Medulla oblongata (tissue), 1 donor: ENCODE data around the gene STARD3.

Experiments used
- DNase-seq: peaks from one replicate; pipeline ENCODE4 v3.0.0-alpha.2; 2015; ENCODE audit errors: extremely low spot score

The STARD3 gene

GRCh38 chr17:39638317-39638716, 1.4 kb downstream of the STARD3 start:
- no peak for DNase-seq

GRCh38 chr17:39639043-39639442, 2.1 kb downstream of the STARD3 start:
- no peak for DNase-seq

GRCh38 chr17:39639566-39640458, 2.9 kb downstream of the STARD3 start:
- no peak for DNase-seq

GRCh38 chr17:39640591-39641031, 3.7 kb downstream of the STARD3 start:
- no peak for DNase-seq

- DNase-seq, result no peak
These were observed 4.2 kb downstream of the STARD3 start for GRCh38 chr17:39641097-39641496.

GRCh38 chr17:39641883-39642282, 4.9 kb downstream of the STARD3 start:
- no peak for DNase-seq

GRCh38 chr17:39642291-39643074, 5.5 kb downstream of the STARD3 start:
- DNase-seq, result no peak

GRCh38 chr17:39643271-39643670, 6.3 kb downstream of the STARD3 start:
- DNase-seq, result no peak

GRCh38 chr17:39647256-39647655, 10.3 kb downstream of the STARD3 start:
- no peak for DNase-seq

- DNase-seq, result no peak
These were observed 11.8 kb downstream of the STARD3 start for GRCh38 chr17:39648616-39649366.

- no peak for DNase-seq
These were observed 13.2 kb downstream of the STARD3 start for GRCh38 chr17:39650121-39650579.

GRCh38 chr17:39651923-39652586, 15.1 kb downstream of the STARD3 start:
- no peak for DNase-seq

GRCh38 chr17:39652587-39653315, 15.8 kb downstream of the STARD3 start:
- peak; percentile 89 for DNase-seq

- no peak for DNase-seq
These were observed 16.3 kb downstream of the STARD3 start for GRCh38 chr17:39653316-39653661.

- DNase-seq, result peak; percentile 84
These were observed 16.9 kb downstream of the STARD3 start for GRCh38 chr17:39653662-39654331.

GRCh38 chr17:39655105-39655504, 18.2 kb downstream of the STARD3 start:
- no peak for DNase-seq

- DNase-seq, result no peak
These were observed 21.4 kb downstream of the STARD3 start for GRCh38 chr17:39658346-39658745.

- no peak for DNase-seq
These were observed 21.8 kb downstream of the STARD3 start for GRCh38 chr17:39658760-39659159.

- DNase-seq, result peak; percentile 56
These were observed 22.5 kb downstream of the STARD3 start for GRCh38 chr17:39659279-39660010.

GRCh38 chr17:39660011-39660360, 23.0 kb downstream of the STARD3 start:
- no peak for DNase-seq
